Common myeloid progenitor, CD34-positive (primary cell): ENCODE data around the gene DUOXA2.

Experiments
- CTCF ChIA-PET: fragments of 350-600 bp; sonication (Branson Sonifier 250); formaldehyde crosslinking; loops from one replicate; lab custom pipeline; 2021; ENCODE audit warnings: antibody characterized with exemption; lab: Charles Lee
- POLR2A ChIA-PET: fragments of 350-600 bp; sonication (Branson Sonifier 250); formaldehyde crosslinking; loops from one replicate; lab custom pipeline; 2021; ENCODE audit warnings: antibody characterized with exemption; lab: Charles Lee
- DNase-seq, 3 donors: peaks; one replicate each; pipeline versions ENCODE4 v3.0.0 to v3.0.0-alpha.2; 2013
- H3K27ac ChIP-seq, 2 experiments: 1 replicate in 1 of 2; 2 replicates in 1 of 2; pipeline ENCODE4 v1.7.0; 2013; ENCODE audit warnings: inconsistent platforms in 2 of 2, low read length in 2 of 2, mild to moderate bottlenecking in 2 of 2, low read depth in 1 of 2, moderate library complexity in 1 of 2; ENCODE audit not compliant: severe bottlenecking in 2 of 2, insufficient read depth in 1 of 2, poor library complexity in 1 of 2
- H3K27me3 ChIP-seq, 5 experiments: replicated peaks in 2 of 5; 1 replicate in 3 of 5; 2 replicates in 2 of 5; pipeline versions ENCODE4 v1.6.1 to v1.7.0; 2013; ENCODE audit warnings: low read length in 4 of 5, mild to moderate bottlenecking in 2 of 5, moderate library complexity in 2 of 5, inconsistent platforms in 1 of 5; ENCODE audit not compliant: insufficient read depth in 5 of 5, control insufficient read depth in 4 of 5
- H3K36me3 ChIP-seq, 4 experiments: 1 replicate in 2 of 4; 2 replicates in 2 of 4; pipeline versions ENCODE4 v1.6.1 to v1.7.0; 2013; ENCODE audit warnings: low read length in 3 of 4, control low read depth in 1 of 4, mild to moderate bottlenecking in 1 of 4; ENCODE audit not compliant: control insufficient read depth in 4 of 4, insufficient read depth in 4 of 4
- H3K4me1 ChIP-seq, 4 experiments: 1 replicate in 3 of 4; 2 replicates in 1 of 4; pipeline versions ENCODE4 v1.6.1 to v1.7.1; 2013; ENCODE audit warnings: low read length in 3 of 4, mild to moderate bottlenecking in 3 of 4, control low read depth in 1 of 4, inconsistent platforms in 1 of 4, moderate library complexity in 1 of 4; ENCODE audit not compliant: control insufficient read depth in 4 of 4, insufficient read depth in 4 of 4; ENCODE audit errors: control extremely low read depth in 1 of 4
- H3K4me3 ChIP-seq, 7 experiments: 1 replicate in 4 of 7; 2 replicates in 3 of 7; pipeline versions ENCODE4 v1.5.1 to v1.7.0; 2013; ENCODE audit warnings: mild to moderate bottlenecking in 7 of 7, low read length in 6 of 7, moderate library complexity in 6 of 7, inconsistent platforms in 2 of 7, low read depth in 2 of 7, control low read depth in 1 of 7; ENCODE audit not compliant: insufficient read depth in 4 of 7, control insufficient read depth in 1 of 7; ENCODE audit errors: extremely low read depth in 1 of 7
- H3K9me3 ChIP-seq, 5 experiments: 1 replicate in 4 of 5; 2 replicates in 1 of 5; pipeline versions ENCODE4 v1.6.1 to v1.7.1; 2013; ENCODE audit warnings: low read length in 4 of 5, mild to moderate bottlenecking in 2 of 5, inconsistent platforms in 1 of 5, low read depth in 1 of 5, moderate library complexity in 1 of 5; ENCODE audit not compliant: control insufficient read depth in 4 of 5, insufficient read depth in 2 of 5; ENCODE audit errors: control extremely low read depth in 1 of 5
- WGBS: methylation state at CpG from one replicate; pipeline ENCODE4 v1.1.5; 2013; ENCODE audit not compliant: insufficient coverage; 5-methylcytosine and 5-hydroxymethylcytosine counted together

The DUOXA2 gene

DNA sequence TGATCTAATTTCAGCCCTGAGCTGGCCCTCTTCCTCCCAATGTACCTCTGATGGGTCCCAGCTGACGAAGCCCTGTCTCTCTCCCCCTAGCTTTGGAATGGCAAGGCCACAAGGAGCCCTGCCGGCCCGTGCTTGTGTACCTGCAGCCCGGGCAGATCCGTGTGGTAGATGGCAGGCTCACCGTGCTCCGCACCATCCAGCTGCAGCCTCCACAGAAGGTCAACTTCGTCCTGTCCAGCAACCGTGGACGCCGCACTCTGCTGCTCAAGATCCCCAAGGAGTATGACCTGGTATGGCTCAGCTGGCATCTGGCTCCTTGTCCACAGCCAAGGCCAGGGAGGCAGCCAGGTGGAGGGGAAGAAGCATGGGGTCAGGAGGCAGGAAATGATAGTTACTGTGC, 29.8 kb downstream of the DUOXA2 start:
- Histone ChIP-seq H3K27me3 (peaks cover 0 to 5% (median 0%) of the 10 kb centered on the region in 5 experiments), H3K9me3 (no peaks in the 10 kb centered on the region), H3K4me3 (no peak overlapping the region), H3K36me3 (no peaks in the 10 kb centered on the region), H3K4me1 (peaks cover 0 to 5% (median 4%) of the 10 kb centered on the region in 4 experiments), H3K27ac (no peak overlapping the region)
- WGBS = 96% methylated on average over 11 of the region's 11 CpGs
- no peak for DNase-seq
- ChIA-PET POLR2A (no interaction called here), CTCF (interaction anchor here (1.1 kb wide), 1 partner anchor 20 kb away, joined by 4 read pairs; no protein-coding TSS in a partner anchor)

DNA sequence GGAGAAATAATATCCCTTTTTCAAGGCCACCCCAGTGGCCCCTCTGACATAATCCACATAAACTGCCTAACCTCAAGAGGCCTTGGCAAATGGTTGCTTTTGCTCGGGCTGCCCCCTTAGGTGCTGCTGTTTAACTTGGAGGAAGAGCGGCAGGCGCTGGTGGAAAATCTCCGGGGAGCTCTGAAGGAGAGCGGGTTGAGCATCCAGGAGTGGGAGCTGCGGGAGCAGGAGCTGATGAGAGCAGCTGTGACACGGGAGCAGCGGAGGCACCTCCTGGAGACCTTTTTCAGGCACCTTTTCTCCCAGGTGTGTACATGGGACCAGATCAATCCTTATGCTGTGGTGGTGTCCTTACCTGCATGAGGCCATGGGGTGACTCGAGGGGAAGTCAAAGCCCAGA, 30.6 kb downstream of the DUOXA2 start:
- Histone ChIP-seq H3K4me3 (no peak overlapping the region), H3K27ac (no peak overlapping the region), H3K4me1 (peaks cover 0 to 6% (median 4%) of the 10 kb centered on the region in 4 experiments), H3K27me3 (peaks cover 0 to 5% (median 0%) of the 10 kb centered on the region in 5 experiments), H3K9me3 (no peaks in the 10 kb centered on the region), H3K36me3 (no peaks in the 10 kb centered on the region)
- DNase-seq = no peak
- WGBS = 97% methylated on average over 7 of the region's 9 CpGs
- ChIA-PET POLR2A (no interaction called here), CTCF (interaction anchor here (2.3 kb wide), 1 partner anchor 20 kb away, joined by 8 read pairs; no protein-coding TSS in a partner anchor)

DNA sequence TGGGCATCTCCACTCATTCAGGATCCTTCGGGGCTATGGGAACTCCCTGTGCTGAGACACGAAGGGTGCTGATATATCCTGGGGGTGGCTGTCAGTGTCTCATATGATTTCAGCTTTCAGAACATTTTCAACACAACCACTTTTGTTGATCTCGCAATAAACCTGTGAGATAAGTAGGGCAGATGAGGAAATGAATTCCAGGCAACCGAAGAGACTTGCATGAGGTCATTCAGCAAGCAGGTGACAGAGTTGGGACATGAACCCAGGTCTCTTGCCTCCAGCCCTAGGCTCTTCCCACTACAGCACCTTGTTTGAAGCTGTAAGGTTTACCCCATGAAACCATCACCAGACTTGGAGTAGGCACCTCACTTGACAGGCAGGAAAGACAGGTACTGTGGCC, 32.3 kb downstream of the DUOXA2 start:
- Histone ChIP-seq H3K27ac (no peak overlapping the region), H3K4me1 (peaks cover 0 to 6% (median 4%) of the 10 kb centered on the region in 4 experiments), H3K27me3 (peaks cover 0 to 5% (median 0%) of the 10 kb centered on the region in 5 experiments), H3K36me3 (no peaks in the 10 kb centered on the region), H3K4me3 (no peak overlapping the region), H3K9me3 (no peaks in the 10 kb centered on the region)
- CTCF ChIA-PET = interaction anchor here (0.8 to 2.3 kb wide), 5 partner anchors 11 to 21 kb away, joined by 3 to 9 read pairs (median 4); partner anchors contain the start of genes DUOX1 and DUOXA1
- POLR2A ChIA-PET = no interaction called here
- 100% methylated on average over 2 of the region's 4 CpGs for WGBS
- DNase-seq = no peak

DNA sequence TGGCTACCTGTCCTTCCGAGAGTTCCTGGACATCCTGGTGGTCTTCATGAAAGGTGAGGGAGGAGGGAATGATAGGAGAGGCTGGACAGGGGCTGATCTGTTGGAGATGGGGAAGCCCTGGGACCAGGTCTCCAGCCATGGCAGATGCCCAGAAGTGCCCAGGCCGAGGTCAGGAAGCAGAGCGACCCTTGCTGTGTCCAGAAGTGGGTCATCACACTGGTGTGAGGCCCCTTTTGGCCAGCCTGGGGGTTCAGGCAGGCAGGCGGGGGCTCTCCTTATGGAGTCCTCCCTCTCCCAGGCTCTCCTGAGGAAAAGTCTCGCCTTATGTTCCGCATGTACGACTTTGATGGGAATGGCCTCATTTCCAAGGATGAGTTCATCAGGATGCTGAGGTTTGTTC, 33.5 kb downstream of the DUOXA2 start:
- Histone ChIP-seq H3K4me3 (no peak overlapping the region), H3K9me3 (no peaks in the 10 kb centered on the region), H3K4me1 (peaks cover 0 to 6% (median 4%) of the 10 kb centered on the region in 4 experiments), H3K36me3 (no peaks in the 10 kb centered on the region), H3K27ac (no peak overlapping the region), H3K27me3 (peaks cover 0 to 2% (median 0%) of the 10 kb centered on the region in 5 experiments)
- ChIA-PET CTCF (interaction anchor here (1.5 to 2.4 kb wide), 3 partner anchors 10 to 15 kb away, joined by 3 to 11 read pairs (median 9); no protein-coding TSS in a partner anchor), POLR2A (no interaction called here)
- 100% methylated on average over 6 of the region's 7 CpGs for WGBS
- no peak for DNase-seq

DNA sequence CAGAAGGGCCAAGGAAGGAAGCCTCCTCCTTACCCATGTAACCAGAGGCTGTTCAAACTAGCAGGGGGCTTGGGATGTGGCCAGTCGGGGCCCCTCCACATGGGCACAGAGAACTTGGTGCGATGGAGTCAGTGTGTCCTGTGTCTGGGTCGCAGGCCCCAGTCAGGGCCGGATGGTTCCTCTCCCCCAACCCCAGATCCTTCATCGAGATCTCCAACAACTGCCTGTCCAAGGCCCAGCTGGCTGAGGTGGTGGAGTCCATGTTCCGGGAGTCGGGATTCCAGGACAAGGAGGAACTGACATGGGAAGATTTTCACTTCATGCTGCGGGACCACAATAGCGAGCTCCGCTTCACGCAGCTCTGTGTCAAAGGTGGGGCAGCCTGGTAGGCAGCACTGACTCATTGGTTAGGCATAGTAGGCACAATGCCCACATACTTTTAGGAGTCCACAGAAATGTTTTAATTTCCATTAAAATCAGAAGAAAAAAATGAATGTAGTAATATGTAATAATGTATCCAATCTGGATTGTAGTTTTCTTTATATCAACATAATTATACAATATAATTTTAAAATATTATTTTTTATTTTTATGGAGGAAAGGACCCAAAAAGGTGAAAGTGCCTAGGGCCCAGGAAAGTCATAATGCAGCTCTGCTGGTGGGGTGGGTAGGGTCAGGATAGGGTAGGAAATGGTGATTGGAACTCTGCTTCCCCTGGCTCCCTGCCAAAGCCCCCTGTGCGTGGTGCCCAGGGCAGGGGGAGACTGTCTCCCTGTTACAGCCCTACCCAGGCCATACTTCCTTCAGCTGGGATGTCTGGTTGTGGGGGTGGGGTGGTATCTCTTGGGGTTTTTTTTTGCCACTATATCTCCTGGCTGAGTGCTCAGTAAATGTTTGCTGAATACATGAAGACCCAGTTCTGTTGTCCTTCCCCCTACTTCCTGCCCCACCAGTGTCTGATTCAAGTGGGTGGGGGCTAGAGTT, 34.2 kb downstream of the DUOXA2 start:
- POLR2A ChIA-PET = no interaction called here
- H3K4me3 ChIP-seq = no peak overlapping the region
- peaks cover 0 to 2% (median 0%) of the 10 kb centered on the region in 5 experiments for H3K27me3 ChIP-seq
- no peaks in the 10 kb centered on the region for H3K9me3 ChIP-seq
- no peak for DNase-seq
- CTCF ChIA-PET = interaction anchor here (1.2 to 2.4 kb wide), 2 partner anchors 14 to 30 kb away, joined by 3 to 11 read pairs; no protein-coding TSS in a partner anchor
- H3K27ac ChIP-seq = no peak overlapping the region
- peaks cover 0 to 6% (median 4%) of the 10 kb centered on the region in 4 experiments for H3K4me1 ChIP-seq
- 98% methylated on average over 10 of the region's 12 CpGs for WGBS
- no peaks in the 10 kb centered on the region for H3K36me3 ChIP-seq

DNA sequence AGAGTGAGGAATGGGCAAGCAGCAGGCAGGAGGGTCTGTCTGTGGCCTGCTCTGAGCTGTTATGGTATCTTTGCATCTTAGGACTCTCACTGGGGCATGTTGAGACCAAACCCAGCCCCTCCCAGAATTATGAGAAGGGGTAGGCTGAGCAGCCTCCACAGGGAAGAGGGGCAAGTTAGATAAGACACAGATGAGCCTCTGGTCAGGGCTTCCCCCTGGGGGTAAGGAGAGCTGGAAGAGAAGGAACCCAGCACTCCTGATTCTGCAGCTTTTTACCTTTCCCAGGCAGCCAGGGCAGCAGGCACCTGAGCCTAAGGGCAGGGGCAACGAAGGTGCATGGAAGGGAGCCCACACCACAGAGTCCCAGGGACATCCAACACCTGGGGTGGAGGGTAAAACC, 34.9 kb downstream of the DUOXA2 start:
- no peak overlapping the region for H3K27ac ChIP-seq
- ChIA-PET POLR2A (no interaction called here), CTCF (interaction anchor here (1.2 to 2.4 kb wide), 2 partner anchors 14 to 31 kb away, joined by 3 to 11 read pairs; no protein-coding TSS in a partner anchor)
- H3K36me3 ChIP-seq = no peaks in the 10 kb centered on the region
- H3K4me1 ChIP-seq = peaks cover 0 to 6% (median 4%) of the 10 kb centered on the region in 4 experiments
- peaks cover 0 to 2% (median 0%) of the 10 kb centered on the region in 5 experiments for H3K27me3 ChIP-seq
- no CpG with 5 or more reads among the region's 1 CpG for WGBS
- no peaks in the 10 kb centered on the region for H3K9me3 ChIP-seq
- no peak overlapping the region for H3K4me3 ChIP-seq
- no peak for DNase-seq
